ENCODE data around the gene DIAPH1. TPM values are rescaled to one million over a fixed set of nuclear protein-coding genes. Genes with fewer than 3 reads are reported as not detected.

The DIAPH1 gene
- total and polyA plus RNA-seq, 4 donors: 51.5 to 74.7 (median 70.9) TPM

- Histone ChIP-seq H3K9ac (ENCODE audit: low read depth in 1 of 2, low read length in 2 of 2) (no peak overlapping the region), H3K4me3 (ENCODE audit: low read depth in 1 of 3, low read length in 3 of 3) (peak overlapping the region in 1 of 3 donors; percentile 12), H3K36me3 (ENCODE audit: control insufficient read depth in 4 of 4, insufficient read depth in 3 of 4, low read depth in 1 of 4, low read length in 3 of 4) (no peaks in the 10 kb centered on the region), H3K4me1 (ENCODE audit: control insufficient read depth in 4 of 4, insufficient read depth in 4 of 4, low read length in 3 of 4) (peaks cover 0 to 31% (median 14%) of the 10 kb centered on the region in 4 donors), H3K9me3 (ENCODE audit: control insufficient read depth in 4 of 4, low read length in 3 of 4) (no peaks in the 10 kb centered on the region), H3K27me3 (ENCODE audit: control insufficient read depth in 4 of 4, insufficient read depth in 4 of 4, low read length in 3 of 4) (no peaks in the 10 kb centered on the region), H3K27ac (ENCODE audit: low read depth in 1 of 2, low read length in 2 of 2) (no peak overlapping the region)
- TF ChIP-seq FOXA1 (IDR thresholded peaks at IDR 0.05) (no peak), TAF1 (conservative IDR thresholded peaks at IDR 0.05) (no peak), RXRA (IDR thresholded peaks at IDR 0.05) (no peak), SP1 (IDR thresholded peaks at IDR 0.05) (no peak), HNF4A (conservative IDR thresholded peaks at IDR 0.05) (no peak), JUND (IDR thresholded peaks at IDR 0.05) (no peak), ATF3 (IDR thresholded peaks at IDR 0.05) (no peak), FOXA2 (IDR thresholded peaks at IDR 0.05) (no peak), GABPA (IDR thresholded peaks at IDR 0.05 in 1 of 2, conservative IDR thresholded peaks at IDR 0.05 in 1 of 2) (no peak), NR2F2 (IDR thresholded peaks at IDR 0.05) (no peak)
- no peak for DNase-seq (ENCODE audit: low spot score)
- WGBS: 46% methylated on average over 13 of the region's 13 CpGs
Observed at GRCh38 chr5:141477815-141478214, 141.0 kb downstream of the DIAPH1 start.

GRCh38 chr5:141477044-141477575, 141.7 kb downstream of the DIAPH1 start:
- H3K27ac ChIP-seq (ENCODE audit: low read depth in 1 of 2, low read length in 2 of 2): peak overlapping the region in 1 of 2 donors; percentile 71
- peaks cover 0 to 31% (median 14%) of the 10 kb centered on the region in 4 donors for H3K4me1 ChIP-seq (ENCODE audit: control insufficient read depth in 4 of 4, insufficient read depth in 4 of 4, low read length in 3 of 4)

GRCh38 chr5:141476132-141476911, 142.5 kb downstream of the DIAPH1 start:
- H3K27me3 ChIP-seq (ENCODE audit: control insufficient read depth in 4 of 4, insufficient read depth in 4 of 4, low read length in 3 of 4): no peaks in the 10 kb centered on the region
- H3K27ac ChIP-seq (ENCODE audit: low read depth in 1 of 2, low read length in 2 of 2): peak overlapping the region; percentile 68 to 71
- H3K4me1 ChIP-seq (ENCODE audit: control insufficient read depth in 4 of 4, insufficient read depth in 4 of 4, low read length in 3 of 4): peaks cover 0 to 31% (median 14%) of the 10 kb centered on the region in 4 donors
- no peaks in the 10 kb centered on the region for H3K9me3 ChIP-seq (ENCODE audit: control insufficient read depth in 4 of 4, low read length in 3 of 4)
- H3K4me3 ChIP-seq (ENCODE audit: low read depth in 1 of 3, low read length in 3 of 3): peak overlapping the region; percentile 64 to 72 (median 71)
- H3K36me3 ChIP-seq (ENCODE audit: control insufficient read depth in 4 of 4, insufficient read depth in 3 of 4, low read depth in 1 of 4, low read length in 3 of 4): no peaks in the 10 kb centered on the region
- TF ChIP-seq YY1 (IDR thresholded peaks at IDR 0.05) (peak; percentile 33), GABPA (IDR thresholded peaks at IDR 0.05 in 1 of 2, conservative IDR thresholded peaks at IDR 0.05 in 1 of 2) (no peak)
- 4% methylated on average over 58 of the region's 58 CpGs for WGBS
- peak overlapping the region; percentile 17 to 70 for H3K9ac ChIP-seq (ENCODE audit: low read depth in 1 of 2, low read length in 2 of 2)
- no peak for DNase-seq (ENCODE audit: low spot score)

More at GRCh38 chr5:141477044-141477575, 141.7 kb downstream of the DIAPH1 start:
- H3K9ac ChIP-seq (ENCODE audit: low read depth in 1 of 2, low read length in 2 of 2): no peak overlapping the region
- peak overlapping the region; percentile 64 to 72 (median 71) for H3K4me3 ChIP-seq (ENCODE audit: low read depth in 1 of 3, low read length in 3 of 3)
- no peak for TF ChIP-seq ATF3 (IDR thresholded peaks at IDR 0.05)
- TF ChIP-seq RXRA (IDR thresholded peaks at IDR 0.05): no peak
- TF ChIP-seq HNF4G (IDR thresholded peaks at IDR 0.05): no peak
- no peaks in the 10 kb centered on the region for H3K9me3 ChIP-seq (ENCODE audit: control insufficient read depth in 4 of 4, low read length in 3 of 4)
- H3K36me3 ChIP-seq (ENCODE audit: control insufficient read depth in 4 of 4, insufficient read depth in 3 of 4, low read depth in 1 of 4, low read length in 3 of 4): no peaks in the 10 kb centered on the region
- DNase-seq (ENCODE audit: low spot score): no peak
- H3K27me3 ChIP-seq (ENCODE audit: control insufficient read depth in 4 of 4, insufficient read depth in 4 of 4, low read length in 3 of 4): no peaks in the 10 kb centered on the region
- WGBS: 31% methylated on average over 24 of the region's 24 CpGs

All from liver (tissue), 9 donors.